A673 (cell line): ENCODE measurements around the gene NUDT16. TPM values are rescaled to one million over a fixed set of nuclear protein-coding genes. Genes with fewer than 3 reads are reported as not detected.

Experiments used
- Bru-seq: library from RNA; stranded (reverse); fragments of 400-500 nt; gene quantifications from one replicate; lab custom pipeline; 2021; lab: Mats Ljungman, UMichigan
- BruChase-seq, 2 experiments: library from RNA; stranded (reverse); fragments of 400-500 nt; gene quantifications; one replicate each; lab custom pipeline; 2021; lab: Mats Ljungman, UMichigan
- BruUV-seq: library from RNA; stranded (reverse); fragments of 400-500 nt; replicated peaks from 2 replicates; lab custom pipeline; 2021; lab: Mats Ljungman, UMichigan
- CTCF ChIA-PET: fragments of 300-600 bp; sonication (Branson Sonifier 250); formaldehyde crosslinking; loops from one replicate; lab custom pipeline; 2022; ENCODE audit warnings: antibody characterized with exemption; lab: Charles Lee
- POLR2A ChIA-PET: fragments of 300-600 bp; sonication (Branson Sonifier 250); formaldehyde crosslinking; loops from one replicate; lab custom pipeline; 2022; ENCODE audit warnings: antibody characterized with exemption; ENCODE audit not compliant: low non-redundant PET; lab: Charles Lee
- DNase-seq: peaks from one replicate; pipeline ENCODE4 v3.0.0-alpha.2; 2015; ENCODE audit warnings: low spot score
- H3K27ac ChIP-seq: fragments of 200-600 bp; sonication (generic); 2 replicates; pipeline ENCODE4 v1.5.1; 2016; ENCODE audit warnings: mixed run types, low read depth, mild to moderate bottlenecking, mixed read lengths, antibody characterized with exemption, low read length; ENCODE audit not compliant: poor library complexity, severe bottlenecking
- H3K27me3 ChIP-seq: fragments of 200-600 bp; sonication (generic); replicated peaks from 2 replicates; pipeline ENCODE4 v1.6.1; 2017; ENCODE audit warnings: mixed run types, low read depth, mild to moderate bottlenecking, mixed read lengths, antibody characterized with exemption, low read length; ENCODE audit not compliant: insufficient read depth, poor library complexity
- H3K36me3 ChIP-seq: fragments of 200-600 bp; sonication (generic); 2 replicates; pipeline ENCODE4 v1.6.1; 2016; ENCODE audit warnings: mixed run types, mild to moderate bottlenecking, mixed read lengths, antibody characterized with exemption, low read length; ENCODE audit not compliant: insufficient read depth, poor library complexity, severe bottlenecking
- H3K4me1 ChIP-seq: fragments of 200-600 bp; sonication (generic); 2 replicates; pipeline ENCODE4 v1.6.1; 2017; ENCODE audit warnings: mixed run types, mild to moderate bottlenecking, mixed read lengths, antibody characterized with exemption, low read length; ENCODE audit not compliant: insufficient read depth, poor library complexity, severe bottlenecking
- H3K4me3 ChIP-seq: fragments of 200-600 bp; sonication (generic); 2 replicates; pipeline ENCODE4 v1.5.1; 2016; ENCODE audit warnings: low read depth, mixed run types, mild to moderate bottlenecking, mixed read lengths, low read length; ENCODE audit not compliant: poor library complexity, severe bottlenecking
- H3K9me3 ChIP-seq: fragments of 200-600 bp; sonication (generic); 2 replicates; pipeline ENCODE4 v1.6.1; 2016; ENCODE audit warnings: mixed run types, low read depth, mild to moderate bottlenecking, mixed read lengths, antibody characterized with exemption, low read length; ENCODE audit not compliant: poor library complexity, severe bottlenecking
- CTCF ChIP-seq: fragments of 300-800, 200-600 bp; sonication (generic); conservative IDR thresholded peaks from 2 replicates; pipeline ENCODE4 v1.5.1; 2017; ENCODE audit warnings: low read depth, mild to moderate bottlenecking, antibody characterized with exemption, low read length, moderate library complexity, mixed read lengths
- EZH2 ChIP-seq: fragments of 200-600 bp; sonication (generic); IDR thresholded peaks from 2 replicates; pipeline ENCODE4 v1.6.1; 2017; ENCODE audit warnings: borderline replicate concordance, low read depth, mild to moderate bottlenecking, mixed read lengths, antibody characterized with exemption, low read length; ENCODE audit not compliant: poor library complexity, severe bottlenecking
- intact Hi-C: fragments of 100-400 bp; cut with micrococcal nuclease; formaldehyde crosslinking; loops from one replicate; pipeline ENCODE4 v1.10.0; 2022; ENCODE audit not compliant: unreplicated experiment
- long read RNA-seq: library from polyadenylated mRNA; stranded (forward); transcript quantifications from one replicate; pipeline ENCODE4 v2.0.0, GENCODE V29; 2022
- total RNA-seq: library from RNA; stranded (reverse); gene quantifications from 2 replicates; pipeline ENCODE4 v1.2.3, GENCODE V29; 2021

NUDT16 gene
- total RNA-seq (0.24 and 0.59 TPM in 2 replicates), Bru-seq, nascent RNA (percentile 23 among the genes with signal in this experiment), BruChase-seq, experiment 1, labeled RNA remaining after a 2-hour chase (percentile 34 among the genes with signal in this experiment), BruChase-seq, experiment 2, labeled RNA remaining after a 6-hour chase (percentile 42 among the genes with signal in this experiment)
- long read RNA-seq, result 0 reads

DNA sequence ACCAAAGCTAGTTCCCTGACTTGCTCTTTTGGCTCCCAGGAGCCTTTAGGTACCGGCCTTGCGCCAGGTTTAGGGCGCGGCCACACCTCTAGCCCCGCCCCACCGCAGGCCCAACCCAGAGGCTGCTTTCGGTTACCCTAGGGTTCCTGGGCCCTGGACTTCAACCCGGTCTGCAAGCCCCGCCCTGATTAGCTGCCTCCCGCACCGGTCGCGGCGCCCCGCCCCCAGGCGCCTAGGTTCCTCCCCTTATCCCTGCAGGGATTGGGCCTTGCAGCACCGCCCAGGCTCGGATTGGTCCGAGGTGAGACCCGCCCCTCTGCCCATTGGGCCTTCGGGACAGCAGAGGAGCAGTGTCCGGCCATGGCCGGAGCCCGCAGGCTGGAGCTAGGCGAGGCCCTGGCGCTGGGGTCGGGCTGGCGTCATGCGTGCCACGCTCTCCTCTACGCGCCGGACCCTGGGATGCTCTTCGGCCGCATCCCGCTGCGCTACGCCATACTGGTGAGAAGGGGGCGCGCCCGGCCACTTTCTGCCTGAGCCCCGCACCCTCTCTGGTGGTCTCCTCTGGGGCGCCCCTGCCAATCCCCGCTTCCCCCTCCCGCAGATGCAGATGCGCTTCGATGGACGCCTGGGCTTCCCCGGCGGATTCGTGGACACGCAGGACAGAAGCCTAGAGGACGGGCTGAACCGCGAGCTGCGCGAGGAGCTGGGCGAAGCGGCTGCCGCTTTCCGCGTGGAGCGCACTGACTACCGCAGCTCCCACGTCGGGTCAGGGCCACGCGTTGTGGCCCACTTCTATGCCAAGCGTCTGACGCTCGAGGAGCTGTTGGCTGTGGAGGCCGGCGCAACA is at the start of gene NUDT16:
TSS of gene NUDT16 (plus strand) at position 330 of the 847 bp plus-strand sequence. CDS start at position 361, 31 bp downstream.
- TF ChIP-seq EZH2, result no peak
- no peak for TF ChIP-seq CTCF
- DNase-seq, result peak; percentile 51
- POLR2A ChIA-PET, result no interaction called here
- CTCF ChIA-PET, result no interaction called here
- intact Hi-C loops, result no loop called here
- H3K9me3 ChIP-seq, result no peaks in the 10 kb centered on the region
- no peaks in the 10 kb centered on the region for H3K4me1 ChIP-seq
- peak within 1 kb of the TSS; percentile 34 for H3K4me3 ChIP-seq
- peaks cover 9% of the 10 kb centered on the region for H3K27me3 ChIP-seq
- H3K36me3 ChIP-seq, result no peaks in the 10 kb centered on the region
- H3K27ac ChIP-seq, result no peak within 1 kb of the TSS
- BruUV-seq, result no TSS peak

DNA sequence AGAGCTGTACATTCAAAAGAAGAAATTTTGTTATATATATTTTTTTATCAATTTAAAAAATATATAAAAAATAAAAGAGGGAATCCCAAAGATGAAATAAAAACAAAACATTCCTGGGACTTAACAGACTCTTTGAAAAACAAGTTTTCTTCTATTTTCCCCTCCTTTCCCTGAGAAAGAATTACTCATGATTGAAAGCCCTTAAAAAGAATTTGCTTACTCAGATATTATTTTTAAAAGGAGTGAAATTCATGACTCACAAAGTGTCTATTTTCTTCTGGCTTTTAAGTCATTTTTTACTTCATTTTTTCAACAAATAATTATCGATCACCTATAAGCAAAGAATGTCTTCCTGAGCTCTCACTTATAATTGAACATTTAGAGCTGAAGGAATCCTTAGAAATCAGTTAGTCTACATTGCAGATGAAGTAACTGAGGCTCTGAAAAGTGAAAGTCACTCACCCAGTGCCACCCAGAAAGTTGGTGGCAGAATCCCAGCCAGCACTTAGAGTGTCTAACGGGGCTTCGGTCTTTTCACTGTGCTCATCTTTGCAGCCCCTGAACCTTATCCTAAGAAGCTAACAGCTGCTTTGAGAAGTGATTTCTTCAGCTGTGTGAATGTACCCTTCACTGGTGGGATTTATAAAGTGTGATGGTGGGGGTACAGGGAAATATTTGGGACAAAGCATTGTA is 42.5 kb upstream of the NUDT16 start:
- TF ChIP-seq CTCF, result no peak
- TF ChIP-seq EZH2, result no peak
- no peak overlapping the region for H3K4me3 ChIP-seq
- no TSS peak for BruUV-seq
- H3K4me1 ChIP-seq, result no peaks in the 10 kb centered on the region
- DNase-seq, result no peak
- no peaks in the 10 kb centered on the region for H3K27me3 ChIP-seq
- CTCF ChIA-PET, result no interaction called here
- no peak overlapping the region for H3K27ac ChIP-seq
- H3K9me3 ChIP-seq, result no peaks in the 10 kb centered on the region
- no peaks in the 10 kb centered on the region for H3K36me3 ChIP-seq
- POLR2A ChIA-PET, result interaction anchor here (0.6 kb wide), 1 partner anchor 1104 kb away, joined by 4 read pairs; no protein-coding TSS in a partner anchor
- intact Hi-C loops, result no loop called here

DNA sequence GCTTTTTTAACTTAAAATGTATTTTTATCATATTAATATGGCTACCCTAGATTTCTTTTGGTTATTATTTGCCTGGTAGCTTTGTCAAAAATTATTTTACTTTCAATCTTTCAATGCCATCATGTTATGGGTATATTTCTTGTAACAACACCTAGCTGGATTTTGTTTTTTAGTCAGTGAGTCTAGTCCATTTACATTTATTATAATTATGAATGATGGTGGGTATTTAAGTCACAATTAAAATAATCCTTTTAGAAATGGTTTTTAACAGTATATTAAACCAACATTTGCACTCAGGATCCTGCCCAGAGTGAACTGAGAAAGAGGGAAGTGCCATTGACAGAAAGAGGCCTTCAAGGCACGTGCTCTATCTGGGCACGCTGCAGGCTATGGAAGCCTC is 39.8 kb upstream of the NUDT16 start:
- POLR2A ChIA-PET, result no interaction called here
- no peak overlapping the region for H3K4me3 ChIP-seq
- H3K9me3 ChIP-seq, result no peaks in the 10 kb centered on the region
- TF ChIP-seq EZH2, result no peak
- no peak for TF ChIP-seq CTCF
- BruUV-seq, result no TSS peak
- intact Hi-C loops, result no loop called here
- H3K36me3 ChIP-seq, result no peaks in the 10 kb centered on the region
- no peak overlapping the region for H3K27ac ChIP-seq
- no peak for DNase-seq
- no peaks in the 10 kb centered on the region for H3K27me3 ChIP-seq
- H3K4me1 ChIP-seq, result no peaks in the 10 kb centered on the region
- CTCF ChIA-PET, result no interaction called here
